ENCODE results near the gene CRAMP1. TPM values are rescaled to one million over a fixed set of nuclear protein-coding genes. Genes with fewer than 3 reads are reported as not detected.

The CRAMP1 gene
- total RNA-seq, 2 donors from 2014 or later, result 29.2 to 40.0 TPM

GRCh38 chr16:1655269-1655807 is 43.2 kb downstream of the CRAMP1 start:
- no peak for DNase-seq
- Mint-ChIP-seq H3K36me3 (ENCODE audit: low read depth) (peaks cover 70% of the 10 kb centered on the region), H3K27me3 (ENCODE audit: insufficient read depth) (no peaks in the 10 kb centered on the region), H3K4me3 (no peak overlapping the region), H3K9me3 (no peaks in the 10 kb centered on the region), H3K4me1 (no peaks in the 10 kb centered on the region), H3K27ac (no peak overlapping the region)
- TF ChIP-seq CTCF (conservative IDR thresholded peaks at IDR 0.05), result no peak
- WGBS, 2 experiments (ENCODE audit: insufficient coverage in 1 of 2, insufficient read length in 1 of 2), result 93 to 94% methylated on average over 10 to 16 of the region's 16 CpGs
- no peak overlapping the region for H3K9ac ChIP-seq (ENCODE audit: extremely low read depth, low read length, poor library complexity, severe bottlenecking)
- H3K9me3 ChIP-seq (ENCODE audit: control insufficient read depth, low read length), result no peaks in the 10 kb centered on the region
- H3K4me3 ChIP-seq (ENCODE audit: low read length), result no peak overlapping the region
- no peak overlapping the region for H3K27ac ChIP-seq (ENCODE audit: low read depth, low read length)
- no peaks in the 10 kb centered on the region for H3K4me1 ChIP-seq (ENCODE audit: control insufficient read depth, insufficient read depth, low read length)
- peaks cover 78% of the 10 kb centered on the region for H3K36me3 ChIP-seq (ENCODE audit: control insufficient read depth, insufficient read depth, low read length)
- no peaks in the 10 kb centered on the region for H3K27me3 ChIP-seq (ENCODE audit: control insufficient read depth, insufficient read depth, low read length, poor library complexity, severe bottlenecking)

GRCh38 chr16:1655909-1656807 is 44.0 kb downstream of the CRAMP1 start:
- Mint-ChIP-seq H3K27me3 (ENCODE audit: insufficient read depth) (no peaks in the 10 kb centered on the region), H3K36me3 (ENCODE audit: low read depth) (peaks cover 63% of the 10 kb centered on the region), H3K9me3 (no peaks in the 10 kb centered on the region), H3K4me1 (no peaks in the 10 kb centered on the region), H3K4me3 (no peak overlapping the region), H3K27ac (no peak overlapping the region)
- no peak for DNase-seq
- Histone ChIP-seq H3K27ac (ENCODE audit: low read depth, low read length) (no peak overlapping the region), H3K4me3 (ENCODE audit: low read length) (no peak overlapping the region), H3K36me3 (ENCODE audit: control insufficient read depth, insufficient read depth, low read length) (peaks cover 75% of the 10 kb centered on the region), H3K27me3 (ENCODE audit: control insufficient read depth, insufficient read depth, low read length, poor library complexity, severe bottlenecking) (no peaks in the 10 kb centered on the region), H3K4me1 (ENCODE audit: control insufficient read depth, insufficient read depth, low read length) (no peaks in the 10 kb centered on the region), H3K9ac (ENCODE audit: extremely low read depth, low read length, poor library complexity, severe bottlenecking) (no peak overlapping the region), H3K9me3 (ENCODE audit: control insufficient read depth, low read length) (no peaks in the 10 kb centered on the region)
- 95% methylated on average over 42 to 52 of the region's 52 CpGs for WGBS, 2 experiments (ENCODE audit: insufficient coverage in 1 of 2, insufficient read length in 1 of 2)
- TF ChIP-seq CTCF (conservative IDR thresholded peaks at IDR 0.05), result no peak

GRCh38 chr16:1656808-1657617 is 44.9 kb downstream of the CRAMP1 start:
- WGBS, 2 experiments (ENCODE audit: insufficient coverage in 1 of 2, insufficient read length in 1 of 2), result 89 to 93% methylated on average over 11 to 24 of the region's 24 CpGs
- no peak overlapping the region for H3K27ac ChIP-seq (ENCODE audit: low read depth, low read length)
- peaks cover 71% of the 10 kb centered on the region for H3K36me3 ChIP-seq (ENCODE audit: control insufficient read depth, insufficient read depth, low read length)
- Mint-ChIP-seq H3K27ac (no peak overlapping the region), H3K4me3 (no peak overlapping the region), H3K4me1 (no peaks in the 10 kb centered on the region), H3K9me3 (no peaks in the 10 kb centered on the region), H3K36me3 (ENCODE audit: low read depth) (peaks cover 60% of the 10 kb centered on the region), H3K27me3 (ENCODE audit: insufficient read depth) (no peaks in the 10 kb centered on the region)
- no peak overlapping the region for H3K4me3 ChIP-seq (ENCODE audit: low read length)
- DNase-seq, result no peak
- no peak for TF ChIP-seq CTCF (conservative IDR thresholded peaks at IDR 0.05)
- no peaks in the 10 kb centered on the region for H3K27me3 ChIP-seq (ENCODE audit: control insufficient read depth, insufficient read depth, low read length, poor library complexity, severe bottlenecking)
- no peak overlapping the region for H3K9ac ChIP-seq (ENCODE audit: extremely low read depth, low read length, poor library complexity, severe bottlenecking)
- H3K4me1 ChIP-seq (ENCODE audit: control insufficient read depth, insufficient read depth, low read length), result no peaks in the 10 kb centered on the region
- H3K9me3 ChIP-seq (ENCODE audit: control insufficient read depth, low read length), result no peaks in the 10 kb centered on the region
